SK-N-SH (cell line): ENCODE measurements around the gene S100P. TPM values are rescaled to one million over a fixed set of nuclear protein-coding genes. Genes with fewer than 3 reads are reported as not detected.
"Not testable (repeated sequence)": the region's sequence is repeated elsewhere in the genome, so short reads cannot be mapped to it uniquely, and the experiment has no call there.

Experiments
- CTCF ChIA-PET: fragments of 300-600, 350-600 bp; formaldehyde crosslinking; extraction: SDS; loops from one replicate; lab custom pipeline; 2021; lab: Yijun Ruan, JAX
- POLR2A ChIA-PET: fragments of 350-600 bp; sonication (Branson Sonifier 250); formaldehyde crosslinking; extraction: SDS; loops from one replicate; lab custom pipeline; 2020; ENCODE audit warnings: antibody characterized with exemption, inconsistent platforms; lab: Yijun Ruan, JAX
- DNase-seq: peaks from one replicate; pipeline ENCODE4 v3.0.0; 2012
- H2AFZ ChIP-seq: fragments of 200-600 bp; sonication (generic); 2 replicates; pipeline ENCODE4 v1.8.1; 2016; ENCODE audit warnings: antibody characterized with exemption, mild to moderate bottlenecking, low read depth
- H3F3A ChIP-seq: fragments of 200-600 bp; sonication (generic); replicated peaks from 2 replicates; pipeline ENCODE3; 2016; ENCODE audit warnings: antibody characterized with exemption, mild to moderate bottlenecking; ENCODE audit not compliant: insufficient read depth
- H3K27ac ChIP-seq, 2 experiments: fragments of 200-500 bp in 1 of 2; fragments of 200-600 bp in 1 of 2; sonication (Bioruptor generic) in 1 of 2; sonication (generic), shearing (Covaris generic) in 1 of 2; 2 replicates each; pipeline versions ENCODE4 v1.5.1 to v1.6.1; 2014 to 2016; ENCODE audit warnings: low read depth in 2 of 2, inconsistent platforms in 1 of 2, low read length in 1 of 2, mild to moderate bottlenecking in 1 of 2, mixed read lengths in 1 of 2
- H3K27me3 ChIP-seq: fragments of 200-600 bp; sonication (generic), shearing (Covaris generic); 2 replicates; pipeline ENCODE4 v1.6.1; 2016; ENCODE audit warnings: mixed run types; ENCODE audit not compliant: insufficient read depth
- H3K36me3 ChIP-seq, 2 experiments: fragments of 200-500 bp in 1 of 2; fragments of 200-600 bp in 1 of 2; sonication (Bioruptor generic) in 1 of 2; sonication (generic) in 1 of 2; replicated peaks in 1 of 2; 2 replicates each; pipeline versions ENCODE3 to v1.5.1; 2014 to 2016; ENCODE audit warnings: low read length in 1 of 2, mild to moderate bottlenecking in 1 of 2; ENCODE audit not compliant: insufficient read depth in 2 of 2, control insufficient read depth in 1 of 2
- H3K4me1 ChIP-seq, 2 experiments: fragments of 200-500 bp in 1 of 2; fragments of 200-600 bp in 1 of 2; sonication (Bioruptor generic) in 1 of 2; sonication (generic), shearing (Covaris generic) in 1 of 2; 2 replicates each; pipeline versions ENCODE4 v1.5.1 to v1.6.1; 2014 to 2016; ENCODE audit warnings: low read depth in 1 of 2, low read length in 1 of 2, mixed run types in 1 of 2; ENCODE audit not compliant: insufficient read depth in 2 of 2, control insufficient read depth in 1 of 2
- H3K4me2 ChIP-seq: fragments of 200-600 bp; sonication (generic), shearing (Covaris generic); 2 replicates; pipeline ENCODE4 v1.6.1; 2017; ENCODE audit warnings: mixed run types
- H3K4me3 ChIP-seq, 2 experiments: fragments of 200-500 bp in 1 of 2; fragments of 200-600 bp in 1 of 2; sonication (Bioruptor generic) in 1 of 2; sonication (generic), shearing (Covaris generic) in 1 of 2; 2 replicates each; pipeline versions ENCODE4 v1.5.1 to v1.8.1; 2014 to 2016; ENCODE audit warnings: low read depth in 2 of 2, inconsistent platforms in 1 of 2, low read length in 1 of 2, mild to moderate bottlenecking in 1 of 2, mixed read lengths in 1 of 2, moderate library complexity in 1 of 2
- H3K79me2 ChIP-seq: fragments of 200-600 bp; sonication (generic); 2 replicates; pipeline ENCODE4 v1.8.1; 2017; ENCODE audit warnings: mild to moderate bottlenecking; ENCODE audit not compliant: insufficient read depth
- H3K9ac ChIP-seq: fragments of 200-600 bp; sonication (generic); 2 replicates; pipeline ENCODE4 v1.6.1; 2017; ENCODE audit warnings: mixed run types
- H3K9me2 ChIP-seq: fragments of 200-600 bp; sonication (generic); 2 replicates; pipeline ENCODE4 v1.6.1; 2017; ENCODE audit warnings: mixed run types
- H3K9me3 ChIP-seq: fragments of 200-600 bp; sonication (generic); 2 replicates; pipeline ENCODE4 v1.6.1; 2017; ENCODE audit warnings: mixed run types, mild to moderate bottlenecking, moderate library complexity
- H4K20me1 ChIP-seq: fragments of 200-600 bp; sonication (generic); 2 replicates; pipeline ENCODE4 v1.6.1; 2017; ENCODE audit warnings: mild to moderate bottlenecking, mixed run types; ENCODE audit not compliant: insufficient read depth
- CHD2 ChIP-seq: fragments of 150-350 bp; IDR thresholded peaks from 2 replicates; pipeline ENCODE4 v1.6.1; 2018; ENCODE audit warnings: low read length; ENCODE audit not compliant: partially characterized antibody
- EZH2phosphoT487 ChIP-seq: fragments of 200-600 bp; sonication (generic); IDR thresholded peaks from 2 replicates; pipeline ENCODE4 v1.6.1; 2017; ENCODE audit warnings: low read depth, mixed run types, mild to moderate bottlenecking, antibody characterized with exemption, moderate library complexity, borderline replicate concordance
- FOSL2 ChIP-seq: IDR thresholded peaks from 2 replicates; pipeline ENCODE4 v1.4.0; 2012; ENCODE audit warnings: low read depth, mild to moderate bottlenecking, moderate library complexity, borderline replicate concordance
- FOXJ3 ChIP-seq: sonication (generic); formaldehyde crosslinking; IDR thresholded peaks from 2 replicates; pipeline ENCODE4 v1.5.1; 2020; ENCODE audit warnings: mild to moderate bottlenecking, missing genetic modification reagents
- FOXM1 ChIP-seq: IDR thresholded peaks from 2 replicates; pipeline ENCODE4 v1.4.0; 2012; ENCODE audit warnings: low read depth, mild to moderate bottlenecking
- GABPA ChIP-seq: IDR thresholded peaks from 2 replicates; pipeline ENCODE4 v1.4.0; 2012; ENCODE audit warnings: low read depth, mild to moderate bottlenecking
- JUND ChIP-seq: IDR thresholded peaks from 2 replicates; pipeline ENCODE4 v1.4.0; 2012
- MAX ChIP-seq: IDR thresholded peaks from 2 replicates; pipeline ENCODE4 v1.4.0; 2012; ENCODE audit warnings: low read depth
- MXI1 ChIP-seq: IDR thresholded peaks from 2 replicates; pipeline ENCODE4 v1.6.1; 2012; ENCODE audit warnings: mild to moderate bottlenecking, low read depth, low read length, improper control_type of control experiment
- PBX3 ChIP-seq: IDR thresholded peaks from 2 replicates; pipeline ENCODE4; 2012
- POLR2AphosphoS5 ChIP-seq: IDR thresholded peaks from 2 replicates; pipeline ENCODE4 v1.6.1; 2012; ENCODE audit warnings: low read depth, low read length
- RAD21 ChIP-seq: IDR thresholded peaks from 2 replicates; pipeline ENCODE4 v1.6.1; 2012; ENCODE audit warnings: mild to moderate bottlenecking, low read length
- SMC3 ChIP-seq: IDR thresholded peaks from 2 replicates; pipeline ENCODE4 v1.6.1; 2012; ENCODE audit warnings: low read depth, low read length, improper control_type of control experiment
- TAF1 ChIP-seq: IDR thresholded peaks from 2 replicates; pipeline ENCODE4 v1.6.1; 2012; ENCODE audit warnings: low read depth, mild to moderate bottlenecking, low read length, moderate library complexity, borderline replicate concordance
- TEAD4 ChIP-seq: IDR thresholded peaks from 2 replicates; pipeline ENCODE4 v1.4.0; 2012; ENCODE audit warnings: mild to moderate bottlenecking, borderline replicate concordance; ENCODE audit not compliant: insufficient read depth
- YY1 ChIP-seq: IDR thresholded peaks from 2 replicates; pipeline ENCODE4 v1.4.0; 2012; ENCODE audit warnings: low read depth, mild to moderate bottlenecking
- WGBS: methylation state at CpG from one replicate; pipeline ENCODE4 v1.1.6; 2017; ENCODE audit warnings: low lambda C conversion rate; 5-methylcytosine and 5-hydroxymethylcytosine counted together
- polyA plus RNA-seq, 3 experiments: library from polyadenylated mRNA; depleted of rRNA; stranded (reverse); fragments of >200 nt; gene quantifications; 2 replicates each; pipeline ENCODE4 v1.2.3, GENCODE V29; 2012
- TF ChIP-seq, protein P1 (sequence below): fragments of 200-600 bp; sonication (generic); IDR thresholded peaks from 2 replicates; pipeline ENCODE4 v1.6.1; 2017; ENCODE audit warnings: antibody characterized with exemption, mild to moderate bottlenecking, moderate library complexity
- TF ChIP-seq, protein P2 (sequence below): fragments of 150-350 bp; IDR thresholded peaks from 2 replicates; pipeline ENCODE4 v1.6.1; 2017; ENCODE audit warnings: antibody characterized with exemption, low read length, low read depth, borderline replicate concordance

Gene S100P
- polyA plus RNA-seq, 1 of the 3 experiments (the other 2 are of a cell fraction), result not detected

GRCh38 chr4:6724421-6725111 lies 30.9 kb downstream of the S100P start:
- TF ChIP-seq YY1 (no peak), FOXJ3 (no peak), FOXM1 (no peak), TAF1 (no peak), JUND (no peak), FOSL2 (no peak), POLR2AphosphoS5 (no peak), RAD21 (no peak), TEAD4 (no peak), PBX3 (no peak), GABPA (no peak), SMC3 (no peak), MXI1 (no peak), EZH2phosphoT487 (no peak), MAX (no peak), CHD2 (no peak)
- TF ChIP-seq, protein P1, sequence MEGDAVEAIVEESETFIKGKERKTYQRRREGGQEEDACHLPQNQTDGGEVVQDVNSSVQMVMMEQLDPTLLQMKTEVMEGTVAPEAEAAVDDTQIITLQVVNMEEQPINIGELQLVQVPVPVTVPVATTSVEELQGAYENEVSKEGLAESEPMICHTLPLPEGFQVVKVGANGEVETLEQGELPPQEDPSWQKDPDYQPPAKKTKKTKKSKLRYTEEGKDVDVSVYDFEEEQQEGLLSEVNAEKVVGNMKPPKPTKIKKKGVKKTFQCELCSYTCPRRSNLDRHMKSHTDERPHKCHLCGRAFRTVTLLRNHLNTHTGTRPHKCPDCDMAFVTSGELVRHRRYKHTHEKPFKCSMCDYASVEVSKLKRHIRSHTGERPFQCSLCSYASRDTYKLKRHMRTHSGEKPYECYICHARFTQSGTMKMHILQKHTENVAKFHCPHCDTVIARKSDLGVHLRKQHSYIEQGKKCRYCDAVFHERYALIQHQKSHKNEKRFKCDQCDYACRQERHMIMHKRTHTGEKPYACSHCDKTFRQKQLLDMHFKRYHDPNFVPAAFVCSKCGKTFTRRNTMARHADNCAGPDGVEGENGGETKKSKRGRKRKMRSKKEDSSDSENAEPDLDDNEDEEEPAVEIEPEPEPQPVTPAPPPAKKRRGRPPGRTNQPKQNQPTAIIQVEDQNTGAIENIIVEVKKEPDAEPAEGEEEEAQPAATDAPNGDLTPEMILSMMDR, result no peak
- TF ChIP-seq, protein P2, sequence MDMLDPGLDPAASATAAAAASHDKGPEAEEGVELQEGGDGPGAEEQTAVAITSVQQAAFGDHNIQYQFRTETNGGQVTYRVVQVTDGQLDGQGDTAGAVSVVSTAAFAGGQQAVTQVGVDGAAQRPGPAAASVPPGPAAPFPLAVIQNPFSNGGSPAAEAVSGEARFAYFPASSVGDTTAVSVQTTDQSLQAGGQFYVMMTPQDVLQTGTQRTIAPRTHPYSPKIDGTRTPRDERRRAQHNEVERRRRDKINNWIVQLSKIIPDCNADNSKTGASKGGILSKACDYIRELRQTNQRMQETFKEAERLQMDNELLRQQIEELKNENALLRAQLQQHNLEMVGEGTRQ, result no peak
- no peak overlapping the region for H3K4me2 ChIP-seq
- H4K20me1 ChIP-seq, result no peaks in the 10 kb centered on the region
- no peak overlapping the region for H3K9ac ChIP-seq
- H3K4me3 ChIP-seq, result no peak overlapping the region
- CTCF ChIA-PET, result interaction anchor here (10.2 kb wide), 1 partner anchor 151 kb away, joined by 204 read pairs; no protein-coding TSS in a partner anchor
- DNase-seq, result no peak
- no peaks in the 10 kb centered on the region for H3K79me2 ChIP-seq
- H2AFZ ChIP-seq, result no peak overlapping the region
- H3K4me1 ChIP-seq, result peaks cover 0 to 6% of the 10 kb centered on the region in 2 experiments; a peak in 1 of 4 replicates
- WGBS, result 73% methylated on average over 19 of the region's 21 CpGs
- H3K27me3 ChIP-seq, result no peaks in the 10 kb centered on the region
- H3K27ac ChIP-seq, result no peak overlapping the region
- H3K36me3 ChIP-seq, result no peaks in the 10 kb centered on the region
- H3F3A ChIP-seq, result peaks cover 7% of the 10 kb centered on the region
- H3K9me2 ChIP-seq, result no peaks in the 10 kb centered on the region
- POLR2A ChIA-PET, result no interaction called here
- H3K9me3 ChIP-seq, result no peaks in the 10 kb centered on the region

- CTCF ChIA-PET, result interaction anchor here (10.2 kb wide), 1 partner anchor 150 kb away, joined by 204 read pairs; no protein-coding TSS in a partner anchor
- H3K9ac ChIP-seq, H2AFZ ChIP-seq, H3K27me3 ChIP-seq, H3K9me2 ChIP-seq, H3K4me1 ChIP-seq, H3K27ac ChIP-seq, POLR2A ChIA-PET, H3K4me2 ChIP-seq, H3K36me3 ChIP-seq, H3K9me3 ChIP-seq, H3K79me2 ChIP-seq, H3K4me3 ChIP-seq, H3F3A ChIP-seq, H4K20me1 ChIP-seq, DNase-seq: not testable (repeated sequence)
- WGBS, result 85% methylated on average over 16 of the region's 16 CpGs
Measured at GRCh38 chr4:6725427-6725961, 31.8 kb downstream of the S100P start.
